SU-DHL-6 (cell line): Measurements from ENCODE around the gene KRTAP5-3.
A peak's percentile ranks its signal among the peaks of the same experiment; 100 is the strongest.
"Not testable (repeated sequence)": the region's sequence is repeated elsewhere in the genome, so short reads cannot be mapped to it uniquely, and the experiment has no call there.

Source experiments
- H2AFZ ChIP-seq: fragments of 200-600 bp; sonication (generic); 2 replicates; pipeline ENCODE4 v1.6.1; 2014; ENCODE audit warnings: low read depth, mild to moderate bottlenecking, moderate library complexity, mixed read lengths, antibody characterized with exemption, low read length; ENCODE audit not compliant: severe bottlenecking
- H3F3A ChIP-seq: fragments of 200-600 bp; shearing (Covaris generic); 2 replicates; pipeline ENCODE4 v1.6.0; 2016; ENCODE audit warnings: antibody characterized with exemption, mild to moderate bottlenecking; ENCODE audit not compliant: insufficient read depth
- H3K27ac ChIP-seq: fragments of 200-600 bp; sonication (generic); 2 replicates; pipeline ENCODE4 v1.5.1; 2016; ENCODE audit warnings: low read depth, mild to moderate bottlenecking, low read length, moderate library complexity, mixed read lengths
- H3K27me3 ChIP-seq: fragments of 200-600 bp; sonication (generic), shearing (Covaris generic); 2 replicates; pipeline ENCODE4 v1.6.0; 2014; ENCODE audit warnings: mild to moderate bottlenecking, low read length
- H3K36me3 ChIP-seq: fragments of 200-600 bp; sonication (generic); 2 replicates; pipeline ENCODE4 v1.6.1; 2014; ENCODE audit warnings: mild to moderate bottlenecking, low read length, mixed read lengths
- H3K4me2 ChIP-seq: fragments of 300-600, 200-600 bp; shearing (Covaris generic), sonication (generic); 2 replicates; pipeline ENCODE4 v1.6.0; 2014; ENCODE audit warnings: low read length, low read depth, mild to moderate bottlenecking; ENCODE audit not compliant: poor library complexity, severe bottlenecking
- H3K4me3 ChIP-seq: fragments of 200-600 bp; sonication (generic); 2 replicates; pipeline ENCODE4 v1.5.1; 2014; ENCODE audit warnings: antibody characterized with exemption, low read length, mild to moderate bottlenecking, mixed read lengths; ENCODE audit not compliant: insufficient read depth, poor library complexity, severe bottlenecking
- H3K79me2 ChIP-seq: fragments of 200-600 bp; sonication (generic); 2 replicates; pipeline ENCODE4 v1.6.1; 2014; ENCODE audit warnings: mild to moderate bottlenecking, low read length, moderate library complexity; ENCODE audit not compliant: insufficient read depth
- H3K9ac ChIP-seq: fragments of 200-600 bp; sonication (generic); 2 replicates; pipeline ENCODE4 v1.7.0; 2014; ENCODE audit warnings: mild to moderate bottlenecking, low read length
- H3K9me2 ChIP-seq: fragments of 200-600 bp; sonication (generic); replicated peaks from 2 replicates; pipeline ENCODE4 v1.6.1; 2014; ENCODE audit warnings: low read length; ENCODE audit not compliant: insufficient read depth
- H3K9me3 ChIP-seq: fragments of 200-600 bp; sonication (generic); 2 replicates; pipeline ENCODE4 v1.6.1; 2014; ENCODE audit warnings: low read length, mixed read lengths; ENCODE audit not compliant: insufficient read depth
- H4K20me1 ChIP-seq: fragments of 200-600 bp; sonication (generic); 2 replicates; pipeline ENCODE4 v1.6.1; 2014; ENCODE audit warnings: low read depth, mild to moderate bottlenecking, antibody characterized with exemption, low read length, moderate library complexity, mixed read lengths
- EZH2phosphoT487 ChIP-seq: fragments of 200-600 bp; sonication (generic), shearing (Covaris generic); conservative IDR thresholded peaks from 2 replicates; pipeline ENCODE4 v1.6.1; 2018; ENCODE audit warnings: mild to moderate bottlenecking, antibody characterized with exemption, low read length, moderate library complexity, mixed read lengths
- TF ChIP-seq, protein P1 (sequence below): fragments of 200-600 bp; sonication (generic); IDR thresholded peaks from one replicate; pipeline ENCODE4 v1.5.1; 2017; ENCODE audit warnings: antibody characterized with exemption, mild to moderate bottlenecking, low read length, moderate library complexity; ENCODE audit not compliant: insufficient read depth, poor library complexity, severe bottlenecking

The KRTAP5-3 gene

DNA sequence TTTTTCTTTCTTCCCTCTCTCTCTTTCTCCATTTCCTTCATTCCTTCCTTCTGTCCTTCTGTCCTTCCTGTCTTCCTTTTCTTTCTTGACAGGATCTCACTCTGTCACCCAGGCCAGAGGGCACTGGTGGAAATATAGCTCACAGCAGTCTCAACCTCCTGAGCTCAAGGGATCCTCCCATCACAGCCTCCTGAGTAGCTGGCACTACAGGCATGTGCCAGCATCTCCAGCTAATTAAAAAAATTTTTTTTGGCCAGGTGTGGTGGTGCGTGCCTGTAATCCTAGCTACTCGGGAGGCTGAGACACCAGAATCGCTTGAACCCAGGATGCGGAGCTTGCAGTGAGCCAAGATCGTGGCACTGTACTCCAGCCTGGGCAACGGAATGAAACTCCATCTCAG is 31.4 kb downstream of the KRTAP5-3 start:
- H4K20me1 ChIP-seq: no peaks in the 10 kb centered on the region
- no peaks in the 10 kb centered on the region for H3K36me3 ChIP-seq
- no peaks in the 10 kb centered on the region for H3K9me3 ChIP-seq
- H3K79me2 ChIP-seq: no peaks in the 10 kb centered on the region
- no peaks in the 10 kb centered on the region for H3K27me3 ChIP-seq
- no peak overlapping the region for H3K4me2 ChIP-seq
- H3K4me3 ChIP-seq: no peak overlapping the region
- TF ChIP-seq EZH2phosphoT487: no peak
- TF ChIP-seq, protein P1, sequence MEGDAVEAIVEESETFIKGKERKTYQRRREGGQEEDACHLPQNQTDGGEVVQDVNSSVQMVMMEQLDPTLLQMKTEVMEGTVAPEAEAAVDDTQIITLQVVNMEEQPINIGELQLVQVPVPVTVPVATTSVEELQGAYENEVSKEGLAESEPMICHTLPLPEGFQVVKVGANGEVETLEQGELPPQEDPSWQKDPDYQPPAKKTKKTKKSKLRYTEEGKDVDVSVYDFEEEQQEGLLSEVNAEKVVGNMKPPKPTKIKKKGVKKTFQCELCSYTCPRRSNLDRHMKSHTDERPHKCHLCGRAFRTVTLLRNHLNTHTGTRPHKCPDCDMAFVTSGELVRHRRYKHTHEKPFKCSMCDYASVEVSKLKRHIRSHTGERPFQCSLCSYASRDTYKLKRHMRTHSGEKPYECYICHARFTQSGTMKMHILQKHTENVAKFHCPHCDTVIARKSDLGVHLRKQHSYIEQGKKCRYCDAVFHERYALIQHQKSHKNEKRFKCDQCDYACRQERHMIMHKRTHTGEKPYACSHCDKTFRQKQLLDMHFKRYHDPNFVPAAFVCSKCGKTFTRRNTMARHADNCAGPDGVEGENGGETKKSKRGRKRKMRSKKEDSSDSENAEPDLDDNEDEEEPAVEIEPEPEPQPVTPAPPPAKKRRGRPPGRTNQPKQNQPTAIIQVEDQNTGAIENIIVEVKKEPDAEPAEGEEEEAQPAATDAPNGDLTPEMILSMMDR: no peak
- H3K27ac ChIP-seq: no peak overlapping the region
- H3K9ac ChIP-seq: no peak overlapping the region
- no peak overlapping the region for H2AFZ ChIP-seq
- H3K9me2 ChIP-seq: no peaks in the 10 kb centered on the region
- no peaks in the 10 kb centered on the region for H3F3A ChIP-seq

DNA sequence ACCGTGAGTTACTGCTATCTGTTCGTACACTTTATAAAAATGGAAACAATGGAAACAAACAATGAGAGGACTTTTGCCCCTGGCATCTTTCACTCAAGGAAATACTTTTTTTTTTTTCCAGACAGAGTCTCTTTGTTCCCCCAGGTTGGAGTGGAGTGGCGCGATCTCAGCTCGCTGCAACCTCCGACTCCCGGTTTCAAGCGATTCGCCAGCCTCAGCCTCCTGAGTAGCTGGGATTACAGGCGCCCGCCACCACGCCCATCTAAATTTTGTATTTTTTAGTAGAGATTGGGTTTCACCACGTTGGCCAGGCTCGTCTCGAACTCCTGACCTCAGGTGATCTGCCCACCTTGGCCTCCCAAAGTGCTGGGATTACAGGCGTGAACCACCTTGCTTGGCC is 32.5 kb downstream of the KRTAP5-3 start:
- H3K79me2 ChIP-seq, H3K36me3 ChIP-seq, H3K9me3 ChIP-seq, H3F3A ChIP-seq, H3K27ac ChIP-seq, H3K9me2 ChIP-seq, H4K20me1 ChIP-seq, H3K27me3 ChIP-seq, H3K4me3 ChIP-seq, H3K4me2 ChIP-seq, H3K9ac ChIP-seq, H2AFZ ChIP-seq: not testable (repeated sequence)

DNA sequence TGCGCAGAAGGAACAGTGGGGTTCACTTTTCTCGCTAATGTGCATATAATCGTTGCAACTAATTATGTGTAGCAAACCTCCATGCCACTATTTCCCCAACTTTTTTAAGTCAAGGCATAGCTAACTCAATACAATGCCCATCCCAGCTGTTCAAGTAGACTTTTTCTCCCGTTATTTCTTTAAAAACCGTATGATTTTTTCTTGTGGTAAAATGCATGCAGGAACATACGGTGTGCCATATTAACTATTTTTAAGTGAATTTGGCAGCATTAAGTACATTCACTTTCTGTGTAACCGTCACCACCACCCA is 33.4 kb downstream of the KRTAP5-3 start:
- no peak overlapping the region for H3K9ac ChIP-seq
- H3K79me2 ChIP-seq: no peaks in the 10 kb centered on the region
- no peak overlapping the region for H3K4me3 ChIP-seq
- H3F3A ChIP-seq: no peaks in the 10 kb centered on the region
- H3K27me3 ChIP-seq: no peaks in the 10 kb centered on the region
- H4K20me1 ChIP-seq: no peaks in the 10 kb centered on the region
- H3K9me3 ChIP-seq: no peaks in the 10 kb centered on the region
- H3K4me2 ChIP-seq: no peak overlapping the region
- H2AFZ ChIP-seq: no peak overlapping the region
- no peak overlapping the region for H3K27ac ChIP-seq
- TF ChIP-seq, protein P1: no peak
- TF ChIP-seq EZH2phosphoT487: 0 out of 2 replicates have a peak, but pooled peaks have one; percentile 46
- no peaks in the 10 kb centered on the region for H3K36me3 ChIP-seq
- H3K9me2 ChIP-seq: no peaks in the 10 kb centered on the region

DNA sequence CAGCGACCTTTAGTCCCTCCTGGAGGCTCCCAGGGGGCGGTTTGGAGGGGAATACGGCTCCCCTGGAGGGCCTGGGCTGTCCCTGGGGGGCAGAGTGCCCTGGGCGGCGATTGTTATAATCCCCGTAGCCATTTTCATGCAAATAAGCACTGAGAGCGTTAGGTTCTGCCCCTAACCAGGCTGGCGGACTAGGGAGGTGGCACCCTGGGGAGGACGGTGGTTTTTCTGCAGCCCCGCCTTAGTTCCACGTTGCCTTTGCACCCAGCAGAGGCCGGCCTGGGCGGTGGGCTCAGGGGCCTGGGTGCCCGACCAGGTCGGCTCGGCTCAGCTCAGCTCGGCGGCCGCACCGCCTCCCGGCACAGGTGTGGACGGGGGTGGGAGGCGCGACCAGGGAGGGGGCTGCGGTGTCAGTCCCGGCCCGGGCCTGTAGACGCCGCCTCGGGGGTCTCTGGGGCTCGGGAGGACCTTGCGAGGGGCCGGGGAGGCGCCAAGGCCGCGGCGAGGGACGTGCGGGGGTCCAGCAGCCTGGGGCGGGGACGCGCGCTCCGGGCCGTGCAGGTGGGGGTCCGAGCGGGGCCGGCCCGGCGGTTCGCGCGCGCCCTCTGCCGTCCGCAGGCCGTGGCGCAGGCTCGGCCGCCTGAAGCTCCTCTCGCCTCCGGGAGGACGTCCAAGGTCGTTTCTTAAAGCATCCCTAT is 33.9 kb downstream of the KRTAP5-3 start:
- no peak overlapping the region for H2AFZ ChIP-seq
- no peaks in the 10 kb centered on the region for H3K9me2 ChIP-seq
- no peaks in the 10 kb centered on the region for H3K27me3 ChIP-seq
- H3K79me2 ChIP-seq: no peaks in the 10 kb centered on the region
- H3K4me3 ChIP-seq: peak overlapping the region; percentile 47
- H3K4me2 ChIP-seq: peak overlapping the region; percentile 68
- H4K20me1 ChIP-seq: no peaks in the 10 kb centered on the region
- no peaks in the 10 kb centered on the region for H3K9me3 ChIP-seq
- TF ChIP-seq, protein P1: peak; percentile 82
- TF ChIP-seq EZH2phosphoT487: no peak
- no peak overlapping the region for H3K27ac ChIP-seq
- H3K36me3 ChIP-seq: no peaks in the 10 kb centered on the region
- peak overlapping the region; percentile 32; the same call in 1 of the 2 replicates for H3K9ac ChIP-seq
- H3F3A ChIP-seq: no peaks in the 10 kb centered on the region
